Psoas muscle (tissue), 7 donors: ENCODE data around the gene KRABD2.
"Not testable (repeated sequence)": the region's sequence is repeated elsewhere in the genome, so short reads cannot be mapped to it uniquely, and the experiment has no call there.

Experiments
- ATAC-seq, 4 donors: fragments of 200-7000 bp; cut with Tn5 transposase; one replicate each; pipeline ENCODE4 v1.9.1; 2020; ENCODE audit warnings: moderate library complexity in 3 of 4, mild to moderate bottlenecking in 2 of 4
- DNase-seq, 2 donors: peaks; one replicate each; pipeline ENCODE4 v3.0.0-alpha.2; 2020
- H3K27ac ChIP-seq: fragments of 200-600 bp; one replicate; pipeline ENCODE4 v1.8.0; 2022
- H3K27me3 ChIP-seq, 3 donors: fragments of 200-600 bp in 1 of 3; one replicate each; pipeline versions ENCODE4 v1.6.1 to v1.8.0; 2013 to 2022; ENCODE audit warnings: low read length in 2 of 3, mild to moderate bottlenecking in 2 of 3, moderate library complexity in 1 of 3; ENCODE audit not compliant: insufficient read depth in 3 of 3
- H3K36me3 ChIP-seq, 2 donors: fragments of 200-600 bp in 1 of 2; one replicate each; pipeline versions ENCODE4 v1.6.1 to v1.8.0; 2013 to 2022; ENCODE audit warnings: low read depth in 1 of 2, mild to moderate bottlenecking in 1 of 2, moderate library complexity in 1 of 2; ENCODE audit not compliant: insufficient read depth in 1 of 2
- H3K4me1 ChIP-seq: fragments of 200-600 bp; one replicate; pipeline ENCODE4 v1.8.0; 2022
- H3K4me3 ChIP-seq: fragments of 200-600 bp; one replicate; pipeline ENCODE4 v1.8.0; 2022; ENCODE audit warnings: mild to moderate bottlenecking
- H3K9me3 ChIP-seq: fragments of 200-600 bp; one replicate; pipeline ENCODE4 v1.8.0; 2022
- CTCF ChIP-seq: fragments of 200-600 bp; IDR thresholded peaks from one replicate; pipeline ENCODE4 v1.8.0; 2022; ENCODE audit warnings: antibody characterized with exemption
- WGBS, 3 donors: extraction: QIAGEN DNeasy Blood & Tissue Kit; methylation state at CpG; one replicate each; pipeline versions ENCODE4 v1.1.6 to v1.1.7; 2013; 5-methylcytosine and 5-hydroxymethylcytosine counted together
- intact Hi-C, 2 donors: fragments of 100-400 bp; cut with DNase I; formaldehyde crosslinking; loops; one replicate each; pipeline versions ENCODE4 v1.11.0 to v1.14.2; 2022
- donor health status: healthy with polysubstance abuse.
- donor health status: DM: no; HTN: no; CAD: no; lungs with moderate emphysema.
- donor health status: Bipolar disorder and iron deficiency.
- donor health status: healthy.
- donor health status: DM: yes; HTN: yes; CAD: no.
- donor health status: DM: no; HTN: no; CAD: no.
- donor health status: DM: yes; HTN: yes; CAD: no.

The KRABD2 gene

GRCh38 chr17:8375738-8376259, 705 bp downstream of the KRABD2 start:
- DNase-seq (no peak), ATAC-seq (peak; percentile 4 to 21 (median 14))
- Histone ChIP-seq H3K27ac (peak overlapping the region; percentile 85), H3K27me3 (no peaks in the 10 kb centered on the region), H3K9me3 (no peaks in the 10 kb centered on the region), H3K36me3 (peaks cover 9 to 39% of the 10 kb centered on the region in 2 donors), H3K4me1 (peaks cover 36% of the 10 kb centered on the region), H3K4me3 (peak overlapping the region; percentile 87)
- no peak for TF ChIP-seq CTCF
- intact Hi-C loops = no loop called here
- 7 to 9% (median 8%) methylated on average over 18 of the region's 18 CpGs for WGBS, 3 donors

- 92 to 97% (median 93%) methylated on average over 13 to 21 of the region's 26 CpGs for WGBS, 3 donors
- intact Hi-C loops = not testable (repeated sequence)
Observed at GRCh38 chr17:8373856-8374255, 2.6 kb downstream of the KRABD2 start.

DNA sequence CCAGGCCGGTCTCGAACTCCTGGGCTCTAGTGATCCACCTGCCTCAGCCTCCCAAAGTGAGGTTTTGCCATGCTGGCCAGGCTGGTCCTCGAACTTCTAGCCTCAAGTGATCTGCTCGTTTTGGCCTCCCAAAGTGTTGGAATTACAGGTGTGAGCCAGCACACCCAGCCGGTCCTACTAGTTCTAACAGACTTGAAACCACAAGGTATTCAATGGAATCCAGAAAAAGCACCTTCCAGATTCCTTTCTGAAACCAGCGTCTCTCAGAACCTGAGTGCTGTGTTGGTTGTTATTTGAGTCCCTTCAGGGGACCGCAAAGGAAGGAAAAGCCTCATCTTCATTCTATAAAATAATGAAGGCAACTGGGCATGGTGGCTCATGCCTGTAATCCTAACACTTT, 4.1 kb downstream of the KRABD2 start:
- intact Hi-C loops = no loop called here
- Histone ChIP-seq H3K27me3 (no peaks in the 10 kb centered on the region), H3K9me3 (no peaks in the 10 kb centered on the region), H3K4me3 (no peak overlapping the region), H3K36me3 (peaks cover 5 to 28% of the 10 kb centered on the region in 2 donors), H3K27ac (peak overlapping the region; percentile 57), H3K4me1 (peaks cover 33% of the 10 kb centered on the region)
- WGBS, 3 donors = 78 to 88% (median 81%) methylated on average over 7 of the region's 7 CpGs
- no peak for DNase-seq
- no peak for ATAC-seq
- no peak for TF ChIP-seq CTCF

More at GRCh38 chr17:8373856-8374255, 2.6 kb downstream of the KRABD2 start:
- H3K4me3 ChIP-seq, ATAC-seq, H3K9me3 ChIP-seq, H3K27me3 ChIP-seq, DNase-seq, H3K27ac ChIP-seq: not testable (repeated sequence)
- peaks cover 33% of the 10 kb centered on the region for H3K4me1 ChIP-seq
- H3K36me3 ChIP-seq = peaks cover 10 to 33% of the 10 kb centered on the region in 2 donors

DNA sequence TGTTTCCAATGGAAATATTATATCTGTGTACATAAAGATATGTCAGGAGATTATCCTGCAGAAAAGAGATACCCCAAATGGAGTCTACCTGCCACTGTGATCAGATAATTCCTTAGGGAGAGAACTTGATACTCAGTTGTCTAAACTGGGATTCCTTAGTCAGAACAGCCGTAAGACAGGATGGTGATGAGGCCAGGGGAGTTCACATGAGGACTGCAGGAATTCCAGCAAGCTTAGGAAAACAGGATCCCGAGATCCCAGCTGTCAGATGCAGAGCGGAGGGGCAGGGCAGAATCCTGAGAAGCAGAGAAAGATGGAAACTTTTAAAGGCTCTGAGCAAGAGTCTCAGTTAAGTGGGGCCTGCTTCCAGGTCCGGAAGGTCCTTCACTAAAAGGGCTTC, 4.7 kb downstream of the KRABD2 start:
- WGBS, 3 donors = 9 to 22% (median 13%) methylated on average over 4 of the region's 4 CpGs
- no peak for DNase-seq
- Histone ChIP-seq H3K27ac (peak overlapping the region; percentile 57), H3K27me3 (no peaks in the 10 kb centered on the region), H3K4me1 (peaks cover 29% of the 10 kb centered on the region), H3K4me3 (no peak overlapping the region), H3K9me3 (no peaks in the 10 kb centered on the region), H3K36me3 (peaks cover 5 to 23% of the 10 kb centered on the region in 2 donors)
- peak in 3 of 4 donors; percentile 21 to 25 (median 22) for ATAC-seq
- intact Hi-C loops = no loop called here
- no peak for TF ChIP-seq CTCF

DNA sequence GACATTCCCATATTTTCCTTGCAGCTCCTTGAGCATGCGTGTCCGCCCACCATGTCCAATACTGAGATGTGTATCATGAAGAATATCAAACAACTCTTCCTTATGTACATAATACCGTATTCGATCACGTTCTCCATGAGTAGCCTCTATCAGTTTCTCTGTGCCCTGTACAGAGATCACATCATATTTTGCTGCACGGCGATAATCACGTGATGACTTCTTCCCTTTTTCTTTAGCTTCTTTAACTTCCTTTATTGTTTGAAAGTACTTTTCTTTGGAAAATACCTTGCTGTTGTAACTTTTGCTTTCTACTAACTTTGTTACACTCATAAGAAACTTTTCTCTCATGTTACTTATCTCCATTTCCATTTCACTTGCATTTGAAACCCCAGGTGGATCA, 6.6 kb downstream of the KRABD2 start:
- peaks cover 5 to 23% of the 10 kb centered on the region in 2 donors for H3K36me3 ChIP-seq
- peaks cover 27% of the 10 kb centered on the region for H3K4me1 ChIP-seq
- no peak overlapping the region for H3K27ac ChIP-seq
- no peak overlapping the region for H3K4me3 ChIP-seq
- ATAC-seq (no peak), DNase-seq (no peak)
- TF ChIP-seq CTCF = no peak
- 93 to 97% (median 95%) methylated on average over 8 of the region's 8 CpGs for WGBS, 3 donors
- intact Hi-C loops = loop anchor here in 1 of 2 donors (10.0 kb wide), 1 partner anchor 115 kb away; no protein-coding TSS in a partner anchor
- no peaks in the 10 kb centered on the region for H3K27me3 ChIP-seq
- H3K9me3 ChIP-seq = no peaks in the 10 kb centered on the region
